ENCODE measurements around the gene KIAA0232.

The KIAA0232 gene

DNA sequence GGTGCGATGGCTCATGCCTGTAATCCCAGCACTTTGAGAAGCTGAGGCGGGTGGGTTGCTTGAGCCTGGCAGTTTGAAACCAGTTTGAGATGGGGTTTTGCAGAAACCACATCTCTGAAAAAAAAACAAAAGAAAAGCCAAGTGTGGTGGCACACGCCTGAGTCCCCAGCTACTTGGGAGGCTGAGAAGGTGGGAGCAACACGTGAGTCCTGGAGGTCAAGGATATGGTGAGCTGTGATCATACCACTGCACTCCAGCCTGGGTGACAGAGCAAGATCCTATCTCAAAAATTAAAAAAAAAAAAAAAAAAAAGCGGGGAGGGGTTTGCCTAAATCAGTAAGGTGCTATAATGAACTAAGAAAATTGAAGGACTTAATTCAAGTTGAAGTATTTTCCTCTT, 68.9 kb downstream of the KIAA0232 start:
- Histone ChIP-seq H3K4me2 (ENCODE audit: low read depth, low read length, poor library complexity, severe bottlenecking) (no peak overlapping the region), H3F3A (ENCODE audit: insufficient read depth) (no peaks in the 10 kb centered on the region), H3K9me2 (replicated peaks; ENCODE audit: insufficient read depth, low read length) (no peaks in the 10 kb centered on the region), H3K27ac (ENCODE audit: low read depth, low read length) (no peak overlapping the region), H3K4me3 (ENCODE audit: insufficient read depth, low read length, poor library complexity, severe bottlenecking) (no peak overlapping the region), H3K9me3 (ENCODE audit: insufficient read depth, low read length) (no peaks in the 10 kb centered on the region; the same call in 1 of the 2 replicates), H3K36me3 (ENCODE audit: low read length) (peaks cover 4% of the 10 kb centered on the region; the same call in 1 of the 2 replicates), H2AFZ (ENCODE audit: low read depth, low read length, severe bottlenecking) (no peak overlapping the region), H4K20me1 (ENCODE audit: low read depth, low read length) (no peaks in the 10 kb centered on the region), H3K79me2 (ENCODE audit: insufficient read depth, low read length) (no peaks in the 10 kb centered on the region), H3K27me3 (ENCODE audit: low read length) (no peaks in the 10 kb centered on the region), H3K9ac (ENCODE audit: low read length) (no peak overlapping the region)
- TF ChIP-seq CTCF (IDR thresholded peaks at IDR 0.05; ENCODE audit: insufficient read depth, low read length, poor library complexity, severe bottlenecking) (no peak), EZH2phosphoT487 (conservative IDR thresholded peaks at IDR 0.05; ENCODE audit: low read length) (no peak)

DNA sequence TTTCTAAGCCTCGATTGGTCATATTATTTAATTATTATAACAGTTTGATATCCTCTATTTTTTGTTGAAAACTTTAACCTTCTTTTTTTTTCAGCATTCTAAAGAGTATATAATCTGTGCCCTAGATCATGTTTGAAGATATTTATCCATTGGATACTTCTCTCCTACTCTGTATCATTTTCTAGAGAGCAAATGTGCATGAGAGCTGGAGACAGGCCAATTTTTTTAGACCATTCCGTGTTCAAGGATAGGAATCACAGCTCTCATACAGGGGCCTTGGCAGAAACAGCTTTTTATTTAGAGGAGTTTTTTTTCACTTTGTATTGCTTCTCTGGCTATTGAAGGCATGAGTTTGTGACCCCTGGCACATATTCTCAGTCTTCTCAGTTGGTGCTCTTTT, 69.4 kb downstream of the KIAA0232 start:
- no peaks in the 10 kb centered on the region; the same call in 1 of the 2 replicates for H3K9me3 ChIP-seq (ENCODE audit: insufficient read depth, low read length)
- H3K27ac ChIP-seq (ENCODE audit: low read depth, low read length) = no peak overlapping the region
- no peak for TF ChIP-seq EZH2phosphoT487 (conservative IDR thresholded peaks at IDR 0.05; ENCODE audit: low read length)
- no peak for TF ChIP-seq CTCF (IDR thresholded peaks at IDR 0.05; ENCODE audit: insufficient read depth, low read length, poor library complexity, severe bottlenecking)
- H3F3A ChIP-seq (ENCODE audit: insufficient read depth) = no peaks in the 10 kb centered on the region
- no peak overlapping the region for H3K9ac ChIP-seq (ENCODE audit: low read length)
- H2AFZ ChIP-seq (ENCODE audit: low read depth, low read length, severe bottlenecking) = no peak overlapping the region
- no peaks in the 10 kb centered on the region for H3K27me3 ChIP-seq (ENCODE audit: low read length)
- H4K20me1 ChIP-seq (ENCODE audit: low read depth, low read length) = no peaks in the 10 kb centered on the region
- H3K36me3 ChIP-seq (ENCODE audit: low read length) = peaks cover 4% of the 10 kb centered on the region; the same call in 1 of the 2 replicates
- no peak overlapping the region for H3K4me2 ChIP-seq (ENCODE audit: low read depth, low read length, poor library complexity, severe bottlenecking)
- H3K79me2 ChIP-seq (ENCODE audit: insufficient read depth, low read length) = no peaks in the 10 kb centered on the region
- no peaks in the 10 kb centered on the region for H3K9me2 ChIP-seq (replicated peaks; ENCODE audit: insufficient read depth, low read length)
- no peak overlapping the region for H3K4me3 ChIP-seq (ENCODE audit: insufficient read depth, low read length, poor library complexity, severe bottlenecking)

- no peaks in the 10 kb centered on the region for H3K9me2 ChIP-seq (replicated peaks; ENCODE audit: insufficient read depth, low read length)
- H2AFZ ChIP-seq (ENCODE audit: low read depth, low read length, severe bottlenecking) = no peak overlapping the region
- H3K9ac ChIP-seq (ENCODE audit: low read length) = no peak overlapping the region
- no peak overlapping the region for H3K27ac ChIP-seq (ENCODE audit: low read depth, low read length)
- no peaks in the 10 kb centered on the region for H4K20me1 ChIP-seq (ENCODE audit: low read depth, low read length)
- peaks cover 4% of the 10 kb centered on the region; the same call in 1 of the 2 replicates for H3K36me3 ChIP-seq (ENCODE audit: low read length)
- no peaks in the 10 kb centered on the region; the same call in 1 of the 2 replicates for H3K9me3 ChIP-seq (ENCODE audit: insufficient read depth, low read length)
- no peaks in the 10 kb centered on the region for H3K79me2 ChIP-seq (ENCODE audit: insufficient read depth, low read length)
- TF ChIP-seq CTCF (IDR thresholded peaks at IDR 0.05; ENCODE audit: insufficient read depth, low read length, poor library complexity, severe bottlenecking) (no peak), EZH2phosphoT487 (conservative IDR thresholded peaks at IDR 0.05; ENCODE audit: low read length) (no peak)
- H3K27me3 ChIP-seq (ENCODE audit: low read length) = no peaks in the 10 kb centered on the region
- H3K4me2 ChIP-seq (ENCODE audit: low read depth, low read length, poor library complexity, severe bottlenecking) = no peak overlapping the region
- H3K4me3 ChIP-seq (ENCODE audit: insufficient read depth, low read length, poor library complexity, severe bottlenecking) = no peak overlapping the region
- H3F3A ChIP-seq (ENCODE audit: insufficient read depth) = no peaks in the 10 kb centered on the region
Observed at GRCh38 chr4:6852582-6852981, 70.1 kb downstream of the KIAA0232 start.

Measured in SU-DHL-6 (cell line).